K562 (cell line): ENCODE data around the gene ANK3. TPM values are rescaled to one million over a fixed set of nuclear protein-coding genes. Genes with fewer than 3 reads are reported as not detected.

Experiments
- ADNP ChIP-seq: fragments of 200-800 bp; sonication (Bioruptor generic); IDR thresholded peaks from 2 replicates; pipeline ENCODE4 v1.6.1; 2016; ENCODE audit warnings: missing genetic modification characterization, missing compliant biosample characterization
- KAT7 ChIP-seq: sonication (generic); formaldehyde crosslinking; IDR thresholded peaks from 2 replicates; pipeline ENCODE4 v1.8.0; 2022; ENCODE audit warnings: missing genetic modification reagents, mild to moderate bottlenecking, borderline replicate concordance
- MEF2D ChIP-seq: conservative IDR thresholded peaks from 2 replicates; pipeline ENCODE4 v1.6.1; 2016; ENCODE audit warnings: low read depth, missing genetic modification characterization, missing compliant biosample characterization
- NEUROD1 ChIP-seq: fragments of 150-350 bp; IDR thresholded peaks from 2 replicates; pipeline ENCODE4 v1.6.1; 2014; ENCODE audit warnings: borderline replicate concordance, low read length, low read depth; ENCODE audit not compliant: partially characterized antibody
- PHF21A ChIP-seq: fragments of 450-650 bp; IDR thresholded peaks from 2 replicates; pipeline ENCODE4 v1.6.1; 2017; ENCODE audit warnings: low read depth, borderline replicate concordance
- ZNF174 ChIP-seq: fragments of 250-450 bp; sonication (Bioruptor Pico); IDR thresholded peaks from 2 replicates; pipeline ENCODE4 v1.4.0; 2020; ENCODE audit warnings: mild to moderate bottlenecking
- ZNF695 ChIP-seq: fragments of 450-650 bp; formaldehyde crosslinking; IDR thresholded peaks from 2 replicates; pipeline ENCODE4 v1.4.0; 2020; ENCODE audit warnings: mild to moderate bottlenecking, moderate library complexity
- polyA plus RNA-seq, 8 experiments: library from polyadenylated mRNA; depleted of rRNA in 4 of 8; stranded (reverse) in 5 of 8; unstranded in 3 of 8; fragments of >200 nt; fragmentation: Nextera tagmentation in 2 of 8; fragmentation: Illumina TruSeq in 1 of 8; extraction: Ambion mirVana in 2 of 8; extraction: Trizol in 1 of 8; gene quantifications; 2 replicates each; pipeline versions ENCODE4 v1.2.1 to v1.2.3, GENCODE V29; 2011 to 2014; ENCODE audit warnings: inconsistent platforms in 1 of 8, missing spikeins in 1 of 8
- total RNA-seq, 7 experiments: library from RNA; depleted of rRNA in 6 of 7; stranded (reverse); fragments of >200 nt in 6 of 7; fragmentation: Illumina TruSeq in 2 of 7; extraction: Trizol in 2 of 7; gene quantifications; 2 replicates each; pipeline versions ENCODE4 v1.2.1 to v1.2.3, GENCODE V29; 2011 to 2021; ENCODE audit warnings: low replicate concordance in 1 of 7
- TF ChIP-seq, protein P1 (sequence below): fragments of 250-450 bp; sonication (Bioruptor Pico); IDR thresholded peaks from 2 replicates; pipeline ENCODE4 v1.5.0; 2021; ENCODE audit warnings: mild to moderate bottlenecking, moderate library complexity
- TF ChIP-seq, protein P2 (sequence below): fragments of 450-650 bp; IDR thresholded peaks from 2 replicates; pipeline ENCODE4 v1.6.1; 2016; ENCODE audit warnings: mild to moderate bottlenecking, moderate library complexity
- TF ChIP-seq, protein P3 (sequence below): fragments of 450-650 bp; IDR thresholded peaks from 2 replicates; pipeline ENCODE4 v1.6.1; 2017; ENCODE audit warnings: mild to moderate bottlenecking, moderate library complexity

ANK3 gene
- total and polyA plus RNA-seq, 9 of the 15 experiments (the other 6 are each of a cell fraction or from before 2014, with no cell fraction given): 10.0 to 32.3 (median 17.9) TPM

DNA sequence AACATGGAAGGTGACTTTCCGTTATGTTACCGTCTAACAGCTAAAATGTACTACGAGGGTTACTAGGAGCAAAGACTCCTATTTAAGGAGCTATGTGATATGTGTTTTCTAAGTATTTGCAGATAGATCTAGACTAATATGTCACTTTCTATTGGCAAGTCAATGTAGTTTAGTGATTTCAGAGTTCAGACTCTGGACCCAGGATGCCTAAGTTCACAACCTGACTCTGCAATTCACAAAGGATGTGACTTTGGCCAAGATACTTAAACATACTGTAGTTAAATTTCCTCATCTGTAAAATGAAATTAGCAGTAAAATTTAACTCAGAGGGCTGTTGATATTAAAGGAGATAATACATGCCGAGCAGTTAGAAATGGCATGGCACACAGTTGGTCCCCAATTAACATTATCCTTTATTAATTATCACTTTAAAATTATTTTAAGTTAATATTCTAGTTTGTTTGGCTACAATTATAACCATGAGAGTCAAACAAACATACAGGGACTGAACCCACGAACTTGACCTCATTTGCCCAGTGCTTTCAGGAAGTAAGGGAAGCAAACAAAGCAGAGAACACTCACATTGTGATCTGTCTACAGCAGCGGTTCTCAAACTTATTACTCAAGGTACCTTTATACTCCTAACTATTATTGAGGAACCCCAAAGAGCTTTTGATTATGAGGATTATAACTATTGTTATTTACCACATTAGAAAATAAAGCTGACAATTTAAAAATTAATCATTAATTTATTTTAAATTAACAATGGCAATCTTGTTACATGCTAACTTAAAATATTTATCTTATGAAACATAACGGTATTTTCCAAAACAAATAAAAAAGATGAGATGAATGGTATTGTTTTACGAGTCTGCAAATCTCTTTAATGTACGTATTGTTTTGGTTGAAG is 94.4 kb downstream of the ANK3 start (continued):
- TF ChIP-seq ADNP (tag) (peak; percentile 31; the same call in 1 of the 2 replicates), ZNF174 (no peak), ZNF695 (CRISPR knock-in tag) (no peak), PHF21A (no peak), NEUROD1 (no peak), KAT7 (CRISPR knock-in tag) (no peak), MEF2D (no peak)
- TF ChIP-seq, protein P1, sequence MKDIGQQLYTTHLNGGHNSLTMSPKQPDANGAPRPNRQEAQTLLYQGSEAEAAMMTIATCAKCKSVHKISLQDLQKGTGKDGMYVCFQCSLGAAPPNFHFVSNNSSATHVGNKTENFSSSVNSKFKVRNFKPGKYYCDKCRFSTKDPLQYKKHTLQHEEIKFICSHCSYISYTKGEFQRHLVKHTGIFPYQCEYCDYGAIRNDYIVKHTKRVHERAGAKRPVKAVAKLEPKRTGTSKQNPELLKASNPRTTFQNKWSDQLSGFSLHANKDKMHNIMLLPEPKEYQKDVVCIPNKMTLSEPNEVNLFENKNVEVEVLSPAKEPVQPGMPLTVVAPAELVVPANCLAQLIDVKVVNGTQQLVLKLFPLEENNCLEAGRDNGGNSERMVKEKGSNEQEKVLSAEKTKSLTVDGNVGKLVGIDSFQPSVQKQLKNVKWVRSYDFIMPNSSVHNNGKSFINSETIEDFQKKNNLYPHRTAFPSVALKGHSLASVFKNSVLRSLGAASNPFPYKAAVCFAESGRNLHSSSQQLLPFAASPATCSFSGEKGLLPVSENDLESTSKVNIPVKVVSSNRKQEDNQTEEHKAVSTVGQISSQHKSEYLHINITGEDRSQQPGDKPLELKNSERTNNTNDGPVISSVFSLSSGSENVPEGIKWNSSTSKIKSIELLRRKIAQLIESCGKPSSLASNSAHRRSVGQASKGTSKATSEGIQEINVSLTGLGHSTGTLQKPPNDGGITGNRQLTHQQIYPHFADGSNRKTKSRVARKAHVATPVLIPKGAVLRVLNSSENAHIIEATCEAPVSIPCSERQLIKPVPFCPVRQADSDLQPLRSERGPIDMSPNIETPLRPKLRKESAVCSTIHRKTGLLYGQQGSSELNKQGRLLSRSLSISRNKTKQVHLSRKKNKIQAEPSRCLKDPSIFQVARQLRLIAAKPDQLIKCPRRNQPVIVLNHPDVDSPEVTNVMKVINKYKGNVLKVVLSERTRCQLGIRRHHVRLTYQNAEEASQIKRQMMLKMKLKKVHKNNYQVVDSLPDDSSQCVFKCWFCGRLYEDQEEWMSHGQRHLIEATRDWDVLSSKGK: no peak
- TF ChIP-seq, protein P2, sequence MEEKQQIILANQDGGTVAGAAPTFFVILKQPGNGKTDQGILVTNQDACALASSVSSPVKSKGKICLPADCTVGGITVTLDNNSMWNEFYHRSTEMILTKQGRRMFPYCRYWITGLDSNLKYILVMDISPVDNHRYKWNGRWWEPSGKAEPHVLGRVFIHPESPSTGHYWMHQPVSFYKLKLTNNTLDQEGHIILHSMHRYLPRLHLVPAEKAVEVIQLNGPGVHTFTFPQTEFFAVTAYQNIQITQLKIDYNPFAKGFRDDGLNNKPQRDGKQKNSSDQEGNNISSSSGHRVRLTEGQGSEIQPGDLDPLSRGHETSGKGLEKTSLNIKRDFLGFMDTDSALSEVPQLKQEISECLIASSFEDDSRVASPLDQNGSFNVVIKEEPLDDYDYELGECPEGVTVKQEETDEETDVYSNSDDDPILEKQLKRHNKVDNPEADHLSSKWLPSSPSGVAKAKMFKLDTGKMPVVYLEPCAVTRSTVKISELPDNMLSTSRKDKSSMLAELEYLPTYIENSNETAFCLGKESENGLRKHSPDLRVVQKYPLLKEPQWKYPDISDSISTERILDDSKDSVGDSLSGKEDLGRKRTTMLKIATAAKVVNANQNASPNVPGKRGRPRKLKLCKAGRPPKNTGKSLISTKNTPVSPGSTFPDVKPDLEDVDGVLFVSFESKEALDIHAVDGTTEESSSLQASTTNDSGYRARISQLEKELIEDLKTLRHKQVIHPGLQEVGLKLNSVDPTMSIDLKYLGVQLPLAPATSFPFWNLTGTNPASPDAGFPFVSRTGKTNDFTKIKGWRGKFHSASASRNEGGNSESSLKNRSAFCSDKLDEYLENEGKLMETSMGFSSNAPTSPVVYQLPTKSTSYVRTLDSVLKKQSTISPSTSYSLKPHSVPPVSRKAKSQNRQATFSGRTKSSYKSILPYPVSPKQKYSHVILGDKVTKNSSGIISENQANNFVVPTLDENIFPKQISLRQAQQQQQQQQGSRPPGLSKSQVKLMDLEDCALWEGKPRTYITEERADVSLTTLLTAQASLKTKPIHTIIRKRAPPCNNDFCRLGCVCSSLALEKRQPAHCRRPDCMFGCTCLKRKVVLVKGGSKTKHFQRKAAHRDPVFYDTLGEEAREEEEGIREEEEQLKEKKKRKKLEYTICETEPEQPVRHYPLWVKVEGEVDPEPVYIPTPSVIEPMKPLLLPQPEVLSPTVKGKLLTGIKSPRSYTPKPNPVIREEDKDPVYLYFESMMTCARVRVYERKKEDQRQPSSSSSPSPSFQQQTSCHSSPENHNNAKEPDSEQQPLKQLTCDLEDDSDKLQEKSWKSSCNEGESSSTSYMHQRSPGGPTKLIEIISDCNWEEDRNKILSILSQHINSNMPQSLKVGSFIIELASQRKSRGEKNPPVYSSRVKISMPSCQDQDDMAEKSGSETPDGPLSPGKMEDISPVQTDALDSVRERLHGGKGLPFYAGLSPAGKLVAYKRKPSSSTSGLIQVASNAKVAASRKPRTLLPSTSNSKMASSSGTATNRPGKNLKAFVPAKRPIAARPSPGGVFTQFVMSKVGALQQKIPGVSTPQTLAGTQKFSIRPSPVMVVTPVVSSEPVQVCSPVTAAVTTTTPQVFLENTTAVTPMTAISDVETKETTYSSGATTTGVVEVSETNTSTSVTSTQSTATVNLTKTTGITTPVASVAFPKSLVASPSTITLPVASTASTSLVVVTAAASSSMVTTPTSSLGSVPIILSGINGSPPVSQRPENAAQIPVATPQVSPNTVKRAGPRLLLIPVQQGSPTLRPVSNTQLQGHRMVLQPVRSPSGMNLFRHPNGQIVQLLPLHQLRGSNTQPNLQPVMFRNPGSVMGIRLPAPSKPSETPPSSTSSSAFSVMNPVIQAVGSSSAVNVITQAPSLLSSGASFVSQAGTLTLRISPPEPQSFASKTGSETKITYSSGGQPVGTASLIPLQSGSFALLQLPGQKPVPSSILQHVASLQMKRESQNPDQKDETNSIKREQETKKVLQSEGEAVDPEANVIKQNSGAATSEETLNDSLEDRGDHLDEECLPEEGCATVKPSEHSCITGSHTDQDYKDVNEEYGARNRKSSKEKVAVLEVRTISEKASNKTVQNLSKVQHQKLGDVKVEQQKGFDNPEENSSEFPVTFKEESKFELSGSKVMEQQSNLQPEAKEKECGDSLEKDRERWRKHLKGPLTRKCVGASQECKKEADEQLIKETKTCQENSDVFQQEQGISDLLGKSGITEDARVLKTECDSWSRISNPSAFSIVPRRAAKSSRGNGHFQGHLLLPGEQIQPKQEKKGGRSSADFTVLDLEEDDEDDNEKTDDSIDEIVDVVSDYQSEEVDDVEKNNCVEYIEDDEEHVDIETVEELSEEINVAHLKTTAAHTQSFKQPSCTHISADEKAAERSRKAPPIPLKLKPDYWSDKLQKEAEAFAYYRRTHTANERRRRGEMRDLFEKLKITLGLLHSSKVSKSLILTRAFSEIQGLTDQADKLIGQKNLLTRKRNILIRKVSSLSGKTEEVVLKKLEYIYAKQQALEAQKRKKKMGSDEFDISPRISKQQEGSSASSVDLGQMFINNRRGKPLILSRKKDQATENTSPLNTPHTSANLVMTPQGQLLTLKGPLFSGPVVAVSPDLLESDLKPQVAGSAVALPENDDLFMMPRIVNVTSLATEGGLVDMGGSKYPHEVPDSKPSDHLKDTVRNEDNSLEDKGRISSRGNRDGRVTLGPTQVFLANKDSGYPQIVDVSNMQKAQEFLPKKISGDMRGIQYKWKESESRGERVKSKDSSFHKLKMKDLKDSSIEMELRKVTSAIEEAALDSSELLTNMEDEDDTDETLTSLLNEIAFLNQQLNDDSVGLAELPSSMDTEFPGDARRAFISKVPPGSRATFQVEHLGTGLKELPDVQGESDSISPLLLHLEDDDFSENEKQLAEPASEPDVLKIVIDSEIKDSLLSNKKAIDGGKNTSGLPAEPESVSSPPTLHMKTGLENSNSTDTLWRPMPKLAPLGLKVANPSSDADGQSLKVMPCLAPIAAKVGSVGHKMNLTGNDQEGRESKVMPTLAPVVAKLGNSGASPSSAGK: 0 out of 2 replicates have a peak, but pooled peaks have one; percentile 12
- TF ChIP-seq, protein P3, sequence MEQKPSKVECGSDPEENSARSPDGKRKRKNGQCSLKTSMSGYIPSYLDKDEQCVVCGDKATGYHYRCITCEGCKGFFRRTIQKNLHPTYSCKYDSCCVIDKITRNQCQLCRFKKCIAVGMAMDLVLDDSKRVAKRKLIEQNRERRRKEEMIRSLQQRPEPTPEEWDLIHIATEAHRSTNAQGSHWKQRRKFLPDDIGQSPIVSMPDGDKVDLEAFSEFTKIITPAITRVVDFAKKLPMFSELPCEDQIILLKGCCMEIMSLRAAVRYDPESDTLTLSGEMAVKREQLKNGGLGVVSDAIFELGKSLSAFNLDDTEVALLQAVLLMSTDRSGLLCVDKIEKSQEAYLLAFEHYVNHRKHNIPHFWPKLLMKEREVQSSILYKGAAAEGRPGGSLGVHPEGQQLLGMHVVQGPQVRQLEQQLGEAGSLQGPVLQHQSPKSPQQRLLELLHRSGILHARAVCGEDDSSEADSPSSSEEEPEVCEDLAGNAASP: peak; percentile 63
